Measurements from ENCODE around the gene SURF2. TPM values are rescaled to one million over a fixed set of nuclear protein-coding genes. Genes with fewer than 3 reads are reported as not detected.

The SURF2 gene
- total and polyA plus RNA-seq, 9 of the 15 experiments (the other 6 are each of a cell fraction or from before 2014, with no cell fraction given), result 5.5 to 82.5 (median 21.3) TPM

DNA sequence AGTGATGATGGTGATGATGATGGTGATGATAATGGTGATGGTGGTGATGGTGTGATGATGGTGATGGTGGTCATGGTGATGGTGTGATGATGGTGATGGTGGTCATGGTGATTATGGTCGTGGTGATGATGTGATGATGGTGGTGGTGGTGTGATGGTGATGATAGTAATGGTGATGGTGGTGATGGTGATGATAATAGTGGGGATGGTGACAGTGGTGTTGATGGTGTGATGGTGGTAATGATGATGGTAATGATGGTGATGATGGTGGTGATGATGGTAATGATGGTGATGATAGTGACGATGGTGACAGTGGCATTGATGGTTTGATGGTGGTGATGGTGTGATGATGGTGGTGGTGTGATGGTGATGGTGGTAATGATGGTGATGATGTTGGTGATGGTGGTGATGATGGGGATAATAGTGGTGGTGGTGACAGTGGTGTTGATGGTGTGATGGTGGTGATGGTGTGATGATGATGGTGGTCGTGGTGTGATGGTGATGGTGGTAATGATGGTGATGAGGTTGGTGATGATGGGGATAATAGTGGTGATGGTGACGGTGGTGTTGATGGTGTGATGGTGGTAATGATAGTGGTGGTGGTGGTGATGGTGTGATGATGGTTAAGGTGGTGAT lies 26.3 kb downstream of the SURF2 start:
- DNase-seq (ENCODE audit: extremely low read depth in 1 of 4, low spot score in 3 of 4) (no peak), FAIRE-seq (no peak), ATAC-seq (no peak)
- BruUV-seq (replicated peaks), result no TSS peak
- no peaks in the 10 kb centered on the region for H3K79me2 ChIP-seq (ENCODE audit: control insufficient read depth, insufficient read depth, low read length)
- H3K36me3 ChIP-seq (ENCODE audit: control insufficient read depth, insufficient read depth, low read length), result no peaks in the 10 kb centered on the region
- H4K20me1 ChIP-seq (replicated peaks; ENCODE audit: control insufficient read depth, insufficient read depth, low read length), result no peaks in the 10 kb centered on the region; the same call in 1 of the 2 replicates
- H3K9ac ChIP-seq (ENCODE audit: insufficient read depth in 1 of 2, low read depth in 2 of 2, low read length in 2 of 2), result no peak overlapping the region
- H2AFZ ChIP-seq (ENCODE audit: low read depth, low read length), result no peak overlapping the region
- intact Hi-C loops (cut with micrococcal nuclease), result no loop called here
- CTCF ChIA-PET (ENCODE audit: low intra/inter-chr PET ratio), result no interaction called here
- no peak overlapping the region for H3K4me2 ChIP-seq (ENCODE audit: insufficient read depth, low read length)
- 2% methylated on average over 4 of the region's 4 CpGs for WGBS (ENCODE audit: insufficient coverage, low coverage, missing lambda C conversion rate)
- no peak overlapping the region for H3K4me3 ChIP-seq
- H3K9me1 ChIP-seq (ENCODE audit: control insufficient read depth, insufficient read depth, low read length), result no peaks in the 10 kb centered on the region
- H3K27ac ChIP-seq (ENCODE audit: extremely low read depth, low read depth, low read length), result no peak overlapping the region
- in situ Hi-C loops (cut with MboI), result no loop called here
- peaks cover 3 to 23% of the 10 kb centered on the region in 2 experiments; a peak in 4 of 5 replicates for H3K27me3 ChIP-seq (ENCODE audit: control insufficient read depth in 2 of 2, insufficient read depth in 2 of 2, low read length in 2 of 2)
- POLR2A ChIA-PET, result no interaction called here
- H3K9me3 ChIP-seq (replicated peaks; ENCODE audit: control insufficient read depth, insufficient read depth, low read depth, low read length), result peaks cover 5% of the 10 kb centered on the region
- peaks cover 11 to 22% of the 10 kb centered on the region in 2 experiments; a peak in 4 of 5 replicates for H3K4me1 ChIP-seq (replicated peaks in 1 of 2; ENCODE audit: control insufficient read depth in 2 of 2, insufficient read depth in 2 of 2, low read length in 2 of 2)
- TF ChIP-seq IFI16 (CRISPR knock-in tag; IDR thresholded peaks at IDR 0.05) (no peak), PHF20 (IDR thresholded peaks at IDR 0.05; ENCODE audit: partially characterized antibody) (peak; percentile 24), NFIC (IDR thresholded peaks at IDR 0.05) (no peak), ZFP30 (CRISPR knock-in tag; IDR thresholded peaks at IDR 0.05; ENCODE audit: borderline replicate concordance) (no peak), EHMT2 (IDR thresholded peaks at IDR 0.05) (0 out of 2 replicates have a peak, but pooled peaks have one; percentile 19), CSDE1 (IDR thresholded peaks at IDR 0.05) (0 out of 4 replicates have a peak, but pooled peaks of 1 of the 2 experiments have one; percentile 12), TSC22D4 (tag; IDR thresholded peaks at IDR 0.05) (0 out of 2 replicates have a peak, but pooled peaks have one; percentile 10), KDM1A (IDR thresholded peaks at IDR 0.05) (peak in 1 of 2 experiments; percentile 32; a peak in 1 of 4 replicates)
- TF ChIP-seq, protein P1, sequence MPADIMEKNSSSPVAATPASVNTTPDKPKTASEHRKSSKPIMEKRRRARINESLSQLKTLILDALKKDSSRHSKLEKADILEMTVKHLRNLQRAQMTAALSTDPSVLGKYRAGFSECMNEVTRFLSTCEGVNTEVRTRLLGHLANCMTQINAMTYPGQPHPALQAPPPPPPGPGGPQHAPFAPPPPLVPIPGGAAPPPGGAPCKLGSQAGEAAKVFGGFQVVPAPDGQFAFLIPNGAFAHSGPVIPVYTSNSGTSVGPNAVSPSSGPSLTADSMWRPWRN (IDR thresholded peaks at IDR 0.05; ENCODE audit: low read depth), result no peak
- TF ChIP-seq, protein P2, sequence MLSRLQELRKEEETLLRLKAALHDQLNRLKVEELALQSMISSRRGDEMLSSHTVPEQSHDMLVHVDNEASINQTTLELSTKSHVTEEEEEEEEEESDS (CRISPR knock-in tag; IDR thresholded peaks at IDR 0.05), result no peak
- TF ChIP-seq, protein P3, sequence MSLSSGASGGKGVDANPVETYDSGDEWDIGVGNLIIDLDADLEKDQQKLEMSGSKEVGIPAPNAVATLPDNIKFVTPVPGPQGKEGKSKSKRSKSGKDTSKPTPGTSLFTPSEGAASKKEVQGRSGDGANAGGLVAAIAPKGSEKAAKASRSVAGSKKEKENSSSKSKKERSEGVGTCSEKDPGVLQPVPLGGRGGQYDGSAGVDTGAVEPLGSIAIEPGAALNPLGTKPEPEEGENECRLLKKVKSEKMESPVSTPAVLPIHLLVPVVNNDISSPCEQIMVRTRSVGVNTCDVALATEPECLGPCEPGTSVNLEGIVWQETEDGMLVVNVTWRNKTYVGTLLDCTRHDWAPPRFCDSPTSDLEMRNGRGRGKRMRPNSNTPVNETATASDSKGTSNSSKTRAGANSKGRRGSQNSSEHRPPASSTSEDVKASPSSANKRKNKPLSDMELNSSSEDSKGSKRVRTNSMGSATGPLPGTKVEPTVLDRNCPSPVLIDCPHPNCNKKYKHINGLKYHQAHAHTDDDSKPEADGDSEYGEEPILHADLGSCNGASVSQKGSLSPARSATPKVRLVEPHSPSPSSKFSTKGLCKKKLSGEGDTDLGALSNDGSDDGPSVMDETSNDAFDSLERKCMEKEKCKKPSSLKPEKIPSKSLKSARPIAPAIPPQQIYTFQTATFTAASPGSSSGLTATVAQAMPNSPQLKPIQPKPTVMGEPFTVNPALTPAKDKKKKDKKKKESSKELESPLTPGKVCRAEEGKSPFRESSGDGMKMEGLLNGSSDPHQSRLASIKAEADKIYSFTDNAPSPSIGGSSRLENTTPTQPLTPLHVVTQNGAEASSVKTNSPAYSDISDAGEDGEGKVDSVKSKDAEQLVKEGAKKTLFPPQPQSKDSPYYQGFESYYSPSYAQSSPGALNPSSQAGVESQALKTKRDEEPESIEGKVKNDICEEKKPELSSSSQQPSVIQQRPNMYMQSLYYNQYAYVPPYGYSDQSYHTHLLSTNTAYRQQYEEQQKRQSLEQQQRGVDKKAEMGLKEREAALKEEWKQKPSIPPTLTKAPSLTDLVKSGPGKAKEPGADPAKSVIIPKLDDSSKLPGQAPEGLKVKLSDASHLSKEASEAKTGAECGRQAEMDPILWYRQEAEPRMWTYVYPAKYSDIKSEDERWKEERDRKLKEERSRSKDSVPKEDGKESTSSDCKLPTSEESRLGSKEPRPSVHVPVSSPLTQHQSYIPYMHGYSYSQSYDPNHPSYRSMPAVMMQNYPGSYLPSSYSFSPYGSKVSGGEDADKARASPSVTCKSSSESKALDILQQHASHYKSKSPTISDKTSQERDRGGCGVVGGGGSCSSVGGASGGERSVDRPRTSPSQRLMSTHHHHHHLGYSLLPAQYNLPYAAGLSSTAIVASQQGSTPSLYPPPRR (CRISPR knock-in tag; IDR thresholded peaks at IDR 0.05; ENCODE audit: borderline replicate concordance), result no peak
- TF ChIP-seq, protein P4, sequence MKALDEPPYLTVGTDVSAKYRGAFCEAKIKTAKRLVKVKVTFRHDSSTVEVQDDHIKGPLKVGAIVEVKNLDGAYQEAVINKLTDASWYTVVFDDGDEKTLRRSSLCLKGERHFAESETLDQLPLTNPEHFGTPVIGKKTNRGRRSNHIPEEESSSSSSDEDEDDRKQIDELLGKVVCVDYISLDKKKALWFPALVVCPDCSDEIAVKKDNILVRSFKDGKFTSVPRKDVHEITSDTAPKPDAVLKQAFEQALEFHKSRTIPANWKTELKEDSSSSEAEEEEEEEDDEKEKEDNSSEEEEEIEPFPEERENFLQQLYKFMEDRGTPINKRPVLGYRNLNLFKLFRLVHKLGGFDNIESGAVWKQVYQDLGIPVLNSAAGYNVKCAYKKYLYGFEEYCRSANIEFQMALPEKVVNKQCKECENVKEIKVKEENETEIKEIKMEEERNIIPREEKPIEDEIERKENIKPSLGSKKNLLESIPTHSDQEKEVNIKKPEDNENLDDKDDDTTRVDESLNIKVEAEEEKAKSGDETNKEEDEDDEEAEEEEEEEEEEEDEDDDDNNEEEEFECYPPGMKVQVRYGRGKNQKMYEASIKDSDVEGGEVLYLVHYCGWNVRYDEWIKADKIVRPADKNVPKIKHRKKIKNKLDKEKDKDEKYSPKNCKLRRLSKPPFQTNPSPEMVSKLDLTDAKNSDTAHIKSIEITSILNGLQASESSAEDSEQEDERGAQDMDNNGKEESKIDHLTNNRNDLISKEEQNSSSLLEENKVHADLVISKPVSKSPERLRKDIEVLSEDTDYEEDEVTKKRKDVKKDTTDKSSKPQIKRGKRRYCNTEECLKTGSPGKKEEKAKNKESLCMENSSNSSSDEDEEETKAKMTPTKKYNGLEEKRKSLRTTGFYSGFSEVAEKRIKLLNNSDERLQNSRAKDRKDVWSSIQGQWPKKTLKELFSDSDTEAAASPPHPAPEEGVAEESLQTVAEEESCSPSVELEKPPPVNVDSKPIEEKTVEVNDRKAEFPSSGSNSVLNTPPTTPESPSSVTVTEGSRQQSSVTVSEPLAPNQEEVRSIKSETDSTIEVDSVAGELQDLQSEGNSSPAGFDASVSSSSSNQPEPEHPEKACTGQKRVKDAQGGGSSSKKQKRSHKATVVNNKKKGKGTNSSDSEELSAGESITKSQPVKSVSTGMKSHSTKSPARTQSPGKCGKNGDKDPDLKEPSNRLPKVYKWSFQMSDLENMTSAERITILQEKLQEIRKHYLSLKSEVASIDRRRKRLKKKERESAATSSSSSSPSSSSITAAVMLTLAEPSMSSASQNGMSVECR (CRISPR knock-in tag; IDR thresholded peaks at IDR 0.05), result no peak
